Loucy (cell line): ENCODE data around the gene PSMA6.
"Not testable (repeated sequence)": the region's sequence is repeated elsewhere in the genome, so short reads cannot be mapped to it uniquely, and the experiment has no call there.

Experiments
- H2AFZ ChIP-seq: fragments of 200-600 bp; sonication (generic); 2 replicates; pipeline ENCODE4 v1.6.0; 2016; ENCODE audit warnings: antibody characterized with exemption, mild to moderate bottlenecking, low read length, moderate library complexity
- H3F3A ChIP-seq: fragments of 200-600 bp; 2 replicates; pipeline ENCODE4 v1.6.0; 2016; ENCODE audit warnings: antibody characterized with exemption, low read depth, mild to moderate bottlenecking
- H3K27me3 ChIP-seq: fragments of 200-600 bp; sonication (generic); 2 replicates; pipeline ENCODE4 v1.6.1; 2014; ENCODE audit warnings: low read length, mild to moderate bottlenecking; ENCODE audit not compliant: insufficient read depth, poor library complexity, severe bottlenecking
- H3K36me3 ChIP-seq: fragments of 200-600 bp; sonication (generic); 2 replicates; pipeline ENCODE4 v1.6.1; 2016; ENCODE audit warnings: low read length; ENCODE audit not compliant: insufficient read depth
- H3K4me1 ChIP-seq: fragments of 200-600 bp; sonication (generic); 2 replicates; pipeline ENCODE4 v1.5.1; 2014; ENCODE audit warnings: low read length, mild to moderate bottlenecking; ENCODE audit not compliant: insufficient read depth, poor library complexity, severe bottlenecking
- H3K4me2 ChIP-seq: fragments of 200-600 bp; sonication (generic); 2 replicates; pipeline ENCODE4 v1.6.0; 2014; ENCODE audit warnings: antibody characterized with exemption, low read length, low read depth, mild to moderate bottlenecking; ENCODE audit not compliant: poor library complexity, severe bottlenecking
- H3K4me3 ChIP-seq: fragments of 200-600 bp; sonication (generic); 2 replicates; pipeline ENCODE4 v1.5.1; 2014; ENCODE audit warnings: low read length, mild to moderate bottlenecking, mixed read lengths; ENCODE audit not compliant: poor library complexity, severe bottlenecking
- H3K79me2 ChIP-seq: fragments of 200-600 bp; sonication (generic); 2 replicates; pipeline ENCODE4 v1.6.1; 2014; ENCODE audit warnings: low read length; ENCODE audit not compliant: insufficient read depth
- H3K9ac ChIP-seq: fragments of 200-600 bp; sonication (generic); 2 replicates; pipeline ENCODE4 v1.6.0; 2014; ENCODE audit warnings: mild to moderate bottlenecking, low read depth, low read length, moderate library complexity; ENCODE audit not compliant: poor library complexity, severe bottlenecking
- H3K9me2 ChIP-seq: fragments of 200-600 bp; sonication (generic); replicated peaks from 2 replicates; pipeline ENCODE4 v1.6.1; 2016; ENCODE audit warnings: low read depth, low read length, mixed read lengths
- H3K9me3 ChIP-seq: fragments of 200-600 bp; sonication (generic); 2 replicates; pipeline ENCODE4 v1.6.1; 2014; ENCODE audit warnings: mild to moderate bottlenecking, antibody characterized with exemption, low read length, low read depth; ENCODE audit not compliant: insufficient read depth
- H4K20me1 ChIP-seq: fragments of 200-600 bp; sonication (generic); 2 replicates; pipeline ENCODE4 v1.6.0; 2014; ENCODE audit warnings: antibody characterized with exemption, low read length, mild to moderate bottlenecking; ENCODE audit not compliant: insufficient read depth, poor library complexity, severe bottlenecking
- EZH2phosphoT487 ChIP-seq: fragments of 200-600 bp; IDR thresholded peaks from 2 replicates; pipeline ENCODE4 v1.6.1; 2018; ENCODE audit warnings: antibody characterized with exemption, mild to moderate bottlenecking, moderate library complexity, borderline replicate concordance
- TF ChIP-seq, protein P1 (sequence below): fragments of 200-600 bp; sonication (generic); conservative IDR thresholded peaks from 2 replicates; pipeline ENCODE4 v1.5.1; 2014; ENCODE audit warnings: mild to moderate bottlenecking, antibody characterized with exemption, low read length

Gene PSMA6

DNA sequence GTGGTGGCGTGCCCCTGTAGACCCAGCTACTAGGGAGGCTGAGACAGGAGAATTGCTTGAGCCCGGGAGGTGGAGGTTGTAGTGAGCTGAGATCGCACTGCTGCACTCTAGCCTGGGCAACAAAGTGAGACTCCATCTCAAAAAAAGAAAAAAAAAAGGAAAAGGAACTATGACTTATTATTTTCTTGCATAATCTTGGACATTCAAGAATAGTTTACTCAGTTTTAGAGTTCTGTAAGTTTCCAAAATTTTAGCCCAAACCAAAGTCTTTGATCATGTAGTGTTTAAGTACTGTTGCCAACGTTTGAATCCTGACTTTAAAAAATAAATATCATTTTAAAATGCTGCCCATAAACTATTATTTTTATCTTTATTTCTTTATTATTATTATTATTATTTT is 6.2 kb downstream of the PSMA6 start:
- H3F3A ChIP-seq: no peaks in the 10 kb centered on the region; the same call in 1 of the 2 replicates
- H2AFZ ChIP-seq: no peak overlapping the region
- H3K9me2 ChIP-seq: no peaks in the 10 kb centered on the region
- peak overlapping the region; percentile 91 for H3K4me2 ChIP-seq
- H3K27me3 ChIP-seq: no peaks in the 10 kb centered on the region
- H3K36me3 ChIP-seq: peaks cover 10% of the 10 kb centered on the region; the same call in 1 of the 2 replicates
- H4K20me1 ChIP-seq: peaks cover 93% of the 10 kb centered on the region
- peaks cover 100% of the 10 kb centered on the region for H3K79me2 ChIP-seq
- peaks cover 62% of the 10 kb centered on the region for H3K4me1 ChIP-seq
- TF ChIP-seq, protein P1, sequence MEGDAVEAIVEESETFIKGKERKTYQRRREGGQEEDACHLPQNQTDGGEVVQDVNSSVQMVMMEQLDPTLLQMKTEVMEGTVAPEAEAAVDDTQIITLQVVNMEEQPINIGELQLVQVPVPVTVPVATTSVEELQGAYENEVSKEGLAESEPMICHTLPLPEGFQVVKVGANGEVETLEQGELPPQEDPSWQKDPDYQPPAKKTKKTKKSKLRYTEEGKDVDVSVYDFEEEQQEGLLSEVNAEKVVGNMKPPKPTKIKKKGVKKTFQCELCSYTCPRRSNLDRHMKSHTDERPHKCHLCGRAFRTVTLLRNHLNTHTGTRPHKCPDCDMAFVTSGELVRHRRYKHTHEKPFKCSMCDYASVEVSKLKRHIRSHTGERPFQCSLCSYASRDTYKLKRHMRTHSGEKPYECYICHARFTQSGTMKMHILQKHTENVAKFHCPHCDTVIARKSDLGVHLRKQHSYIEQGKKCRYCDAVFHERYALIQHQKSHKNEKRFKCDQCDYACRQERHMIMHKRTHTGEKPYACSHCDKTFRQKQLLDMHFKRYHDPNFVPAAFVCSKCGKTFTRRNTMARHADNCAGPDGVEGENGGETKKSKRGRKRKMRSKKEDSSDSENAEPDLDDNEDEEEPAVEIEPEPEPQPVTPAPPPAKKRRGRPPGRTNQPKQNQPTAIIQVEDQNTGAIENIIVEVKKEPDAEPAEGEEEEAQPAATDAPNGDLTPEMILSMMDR: no peak
- no peak for TF ChIP-seq EZH2phosphoT487
- H3K4me3 ChIP-seq: no peak overlapping the region
- no peaks in the 10 kb centered on the region for H3K9me3 ChIP-seq
- no peak overlapping the region for H3K9ac ChIP-seq

DNA sequence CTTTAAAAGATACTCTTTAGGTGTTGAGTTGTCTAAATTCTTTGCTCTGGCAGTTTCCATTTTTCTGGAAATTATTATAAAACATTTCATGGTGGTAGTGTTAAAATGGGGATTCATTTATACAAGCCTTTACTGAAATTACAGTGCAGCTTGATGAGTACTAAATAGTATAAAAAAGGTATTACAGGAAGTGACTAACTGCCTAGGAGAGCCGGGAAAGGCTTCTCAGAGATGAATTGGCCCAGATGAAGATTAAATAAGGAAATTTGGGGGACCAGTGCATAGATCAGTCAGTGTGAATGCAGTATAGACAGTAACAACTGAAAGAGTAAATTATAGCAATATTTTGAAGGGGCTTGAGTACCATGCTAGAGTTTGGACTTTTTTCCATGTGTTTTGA is 7.5 kb downstream of the PSMA6 start:
- Histone ChIP-seq H3F3A (no peaks in the 10 kb centered on the region; the same call in 1 of the 2 replicates), H2AFZ (no peak overlapping the region), H4K20me1 (peaks cover 85% of the 10 kb centered on the region), H3K4me1 (peaks cover 55% of the 10 kb centered on the region), H3K9me3 (no peaks in the 10 kb centered on the region), H3K79me2 (peaks cover 100% of the 10 kb centered on the region), H3K36me3 (peaks cover 13% of the 10 kb centered on the region; the same call in 1 of the 2 replicates), H3K9me2 (no peaks in the 10 kb centered on the region), H3K9ac (peak overlapping the region; percentile 40), H3K27me3 (no peaks in the 10 kb centered on the region), H3K4me2 (peak overlapping the region; percentile 63), H3K4me3 (peak overlapping the region; percentile 47)
- TF ChIP-seq, protein P1: no peak
- no peak for TF ChIP-seq EZH2phosphoT487

DNA sequence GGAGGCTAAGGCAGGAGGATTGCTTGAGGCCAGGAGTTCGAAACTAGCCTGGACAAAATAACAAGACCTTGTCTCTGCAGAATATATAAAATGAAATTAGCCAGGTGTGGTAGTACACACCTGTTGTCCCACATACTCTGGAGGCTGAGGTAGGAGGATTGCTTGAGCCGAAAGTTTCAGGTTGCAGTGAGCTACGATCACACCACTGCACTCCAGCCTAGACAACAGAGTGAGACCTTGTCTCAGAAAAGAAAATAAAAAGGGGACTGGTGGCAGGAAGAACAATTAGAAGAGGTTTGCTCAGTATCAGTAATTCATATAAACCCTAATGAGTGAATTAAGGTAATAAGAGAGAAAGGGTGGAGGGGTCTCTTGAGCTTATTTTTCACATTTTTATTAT is 8.0 kb downstream of the PSMA6 start:
- Histone ChIP-seq H3K9ac (peak overlapping the region; percentile 40), H4K20me1 (peaks cover 85% of the 10 kb centered on the region)
- TF ChIP-seq, protein P1: no peak
- TF ChIP-seq EZH2phosphoT487: no peak

DNA sequence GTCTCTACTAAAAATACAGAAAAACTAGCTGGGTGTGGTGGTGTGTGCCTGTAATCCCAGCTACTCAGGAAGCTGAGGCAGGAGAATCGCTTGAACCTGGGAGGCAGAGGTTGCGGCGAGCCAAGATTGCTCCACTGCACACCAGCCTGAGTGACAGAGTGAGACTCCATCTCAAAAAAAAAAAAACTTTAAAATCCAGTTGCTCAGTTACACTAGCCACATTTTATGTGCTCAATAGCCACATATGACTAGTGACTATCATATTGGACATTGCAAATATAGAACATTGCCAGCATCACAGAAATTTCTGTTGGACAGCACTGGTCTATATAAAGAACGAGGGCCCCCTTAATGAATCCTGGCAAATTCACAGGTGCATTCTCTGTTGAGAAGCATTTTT is 9.2 kb downstream of the PSMA6 start:
- H3K4me3 ChIP-seq: peak overlapping the region; percentile 36
- H3K4me1 ChIP-seq: peaks cover 44% of the 10 kb centered on the region
- not testable (repeated sequence) for H3K9me2 ChIP-seq, H3K9me3 ChIP-seq, H3F3A ChIP-seq, H2AFZ ChIP-seq, H3K27me3 ChIP-seq, H3K9ac ChIP-seq
- H3K36me3 ChIP-seq: peaks cover 13% of the 10 kb centered on the region; the same call in 1 of the 2 replicates
- H3K4me2 ChIP-seq: peak overlapping the region; percentile 63
- peaks cover 100% of the 10 kb centered on the region for H3K79me2 ChIP-seq
- peaks cover 85% of the 10 kb centered on the region for H4K20me1 ChIP-seq

More for the DNA sequence above, 8.0 kb downstream of the PSMA6 start:
- H3K4me1 ChIP-seq: peaks cover 53% of the 10 kb centered on the region
- no peak overlapping the region for H2AFZ ChIP-seq
- no peaks in the 10 kb centered on the region; the same call in 1 of the 2 replicates for H3F3A ChIP-seq
- no peaks in the 10 kb centered on the region for H3K9me2 ChIP-seq
- peak overlapping the region; percentile 47 for H3K4me3 ChIP-seq
- H3K4me2 ChIP-seq: peak overlapping the region; percentile 63
- H3K27me3 ChIP-seq: no peaks in the 10 kb centered on the region
- H3K9me3 ChIP-seq: no peaks in the 10 kb centered on the region
- H3K79me2 ChIP-seq: peaks cover 100% of the 10 kb centered on the region
- H3K36me3 ChIP-seq: peaks cover 13% of the 10 kb centered on the region; the same call in 1 of the 2 replicates
